Parathyroid adenoma (tissue), 2 donors: ENCODE data around the gene PXN.
"Not testable (repeated sequence)": the region's sequence is repeated elsewhere in the genome, so short reads cannot be mapped to it uniquely, and the experiment has no call there.

Source experiments
- H2AFZ ChIP-seq: fragments of 300-600 bp; sonication (generic); one replicate; pipeline ENCODE4 v1.7.0; 2017; ENCODE audit warnings: antibody characterized with exemption, mild to moderate bottlenecking
- H3K27ac ChIP-seq: fragments of 300-600 bp; sonication (generic); one replicate; pipeline ENCODE4 v1.7.0; 2017
- H3K27me3 ChIP-seq: fragments of 300-600 bp; sonication (generic); one replicate; pipeline ENCODE4 v1.7.0; 2017; ENCODE audit warnings: low read length; ENCODE audit not compliant: control insufficient read depth, insufficient read depth
- H3K36me3 ChIP-seq: fragments of 300-600 bp; sonication (generic); one replicate; pipeline ENCODE4 v1.7.0; 2017; ENCODE audit warnings: low read length; ENCODE audit not compliant: control insufficient read depth, insufficient read depth
- H3K4me1 ChIP-seq: fragments of 300-600 bp; sonication (generic); one replicate; pipeline ENCODE4 v1.7.0; 2017; ENCODE audit warnings: control low read depth
- H3K4me2 ChIP-seq: fragments of 300-600 bp; sonication (generic); one replicate; pipeline ENCODE4 v1.7.0; 2017; ENCODE audit warnings: low read length
- H3K4me3 ChIP-seq: fragments of 300-600 bp; sonication (generic); one replicate; pipeline ENCODE4 v1.7.0; 2017; ENCODE audit warnings: low read depth, low read length
- H3K79me2 ChIP-seq: fragments of 300-600 bp; sonication (generic); one replicate; pipeline ENCODE4 v1.7.0; 2017; ENCODE audit warnings: control low read depth
- H3K9ac ChIP-seq: fragments of 300-600 bp; sonication (generic); one replicate; pipeline ENCODE4 v1.7.0; 2017; ENCODE audit warnings: mild to moderate bottlenecking
- H3K9me3 ChIP-seq: fragments of 300-600 bp; sonication (generic); one replicate; pipeline ENCODE4 v1.7.0; 2017; ENCODE audit warnings: low read length; ENCODE audit not compliant: control insufficient read depth
- CTCF ChIP-seq: fragments of 300-600 bp; sonication (generic); IDR thresholded peaks from one replicate; pipeline ENCODE4 v1.7.0; 2017; ENCODE audit warnings: antibody characterized with exemption, mild to moderate bottlenecking
- donor health status: primary hyperparathyroidism.

Gene PXN

DNA sequence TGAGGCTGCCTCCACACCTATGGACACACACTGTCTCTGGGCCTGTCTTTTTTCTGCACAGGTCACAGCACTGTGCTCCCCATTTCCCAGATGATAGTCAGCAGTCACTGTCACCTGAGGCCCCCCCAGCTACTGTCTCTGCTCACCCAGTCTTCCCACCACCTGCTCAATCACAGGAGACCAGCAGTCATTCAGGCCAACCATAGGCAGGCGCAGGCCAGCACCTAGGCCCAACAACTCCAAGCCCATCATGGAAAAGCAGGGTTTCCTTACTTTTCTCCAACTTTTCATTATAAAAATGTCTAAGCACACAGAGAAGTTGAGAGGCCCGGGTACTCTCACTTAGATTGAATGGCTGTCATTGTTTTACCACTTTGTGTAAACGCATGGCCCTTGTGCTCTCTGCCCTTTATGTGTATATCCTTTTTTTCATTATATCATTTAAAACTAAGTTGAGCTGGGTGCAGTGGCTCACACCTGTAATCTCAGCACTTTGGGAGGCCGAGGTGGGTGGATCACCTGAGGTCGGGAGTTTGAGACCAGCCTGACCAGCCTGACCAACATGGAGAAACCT is 7.1 kb downstream of the PXN start:
- H3K27ac ChIP-seq: peak overlapping the region; percentile 5
- peaks cover 17% of the 10 kb centered on the region for H3K4me1 ChIP-seq
- no peak overlapping the region for H3K9ac ChIP-seq
- H3K27me3 ChIP-seq: no peaks in the 10 kb centered on the region
- H3K9me3 ChIP-seq: no peaks in the 10 kb centered on the region
- H3K36me3 ChIP-seq: no peaks in the 10 kb centered on the region
- H3K4me3 ChIP-seq: no peak overlapping the region
- peaks cover 74% of the 10 kb centered on the region for H3K79me2 ChIP-seq
- TF ChIP-seq CTCF: no peak
- no peak overlapping the region for H2AFZ ChIP-seq
- no peak overlapping the region for H3K4me2 ChIP-seq

GRCh38 chr12:120257041-120257821 is 8.3 kb downstream of the PXN start:
- Histone ChIP-seq H3K27me3 (no peaks in the 10 kb centered on the region), H3K4me2 (peak overlapping the region; percentile 11), H3K36me3 (no peaks in the 10 kb centered on the region), H3K4me1 (peaks cover 8% of the 10 kb centered on the region), H3K27ac (peak overlapping the region; percentile 71), H2AFZ (peak overlapping the region; percentile 10), H3K79me2 (peaks cover 71% of the 10 kb centered on the region), H3K4me3 (no peak overlapping the region), H3K9me3 (no peaks in the 10 kb centered on the region), H3K9ac (no peak overlapping the region)
- TF ChIP-seq CTCF: no peak

DNA sequence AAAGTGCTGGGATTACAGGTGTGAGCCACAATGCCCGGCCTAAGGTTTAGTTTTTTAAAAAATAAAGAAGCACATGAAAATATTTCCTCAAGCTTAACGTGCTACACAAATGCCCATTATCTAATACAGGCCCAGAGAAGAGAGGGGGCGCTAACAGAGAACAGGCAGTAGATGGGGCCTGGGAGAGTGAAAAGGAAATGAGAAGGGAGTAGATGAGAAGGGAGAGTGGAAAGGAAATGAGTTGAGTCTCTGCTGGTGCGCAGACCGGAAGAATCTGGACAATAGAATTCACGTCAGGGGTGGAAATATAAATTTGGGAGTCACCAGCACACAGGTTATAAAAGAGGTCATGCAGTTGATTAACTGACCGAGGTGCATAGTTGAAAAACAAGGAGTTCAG is 10.7 kb downstream of the PXN start:
- H3K9me3 ChIP-seq: no peaks in the 10 kb centered on the region
- no peak for TF ChIP-seq CTCF
- H3K27ac ChIP-seq: peak overlapping the region; percentile 36
- H3K9ac ChIP-seq: no peak overlapping the region
- no peak overlapping the region for H3K4me2 ChIP-seq
- peaks cover 70% of the 10 kb centered on the region for H3K79me2 ChIP-seq
- no peaks in the 10 kb centered on the region for H3K27me3 ChIP-seq
- peaks cover 7% of the 10 kb centered on the region for H3K4me1 ChIP-seq
- no peak overlapping the region for H2AFZ ChIP-seq
- no peak overlapping the region for H3K4me3 ChIP-seq
- H3K36me3 ChIP-seq: no peaks in the 10 kb centered on the region

GRCh38 chr12:120253313-120253712 is 12.2 kb downstream of the PXN start:
- not testable (repeated sequence) for H3K36me3 ChIP-seq, H2AFZ ChIP-seq, H3K4me3 ChIP-seq, H3K4me1 ChIP-seq, H3K4me2 ChIP-seq, H3K27me3 ChIP-seq, H3K9me3 ChIP-seq, H3K9ac ChIP-seq
- Histone ChIP-seq H3K27ac (peak overlapping the region; percentile 36), H3K79me2 (peaks cover 71% of the 10 kb centered on the region)

DNA sequence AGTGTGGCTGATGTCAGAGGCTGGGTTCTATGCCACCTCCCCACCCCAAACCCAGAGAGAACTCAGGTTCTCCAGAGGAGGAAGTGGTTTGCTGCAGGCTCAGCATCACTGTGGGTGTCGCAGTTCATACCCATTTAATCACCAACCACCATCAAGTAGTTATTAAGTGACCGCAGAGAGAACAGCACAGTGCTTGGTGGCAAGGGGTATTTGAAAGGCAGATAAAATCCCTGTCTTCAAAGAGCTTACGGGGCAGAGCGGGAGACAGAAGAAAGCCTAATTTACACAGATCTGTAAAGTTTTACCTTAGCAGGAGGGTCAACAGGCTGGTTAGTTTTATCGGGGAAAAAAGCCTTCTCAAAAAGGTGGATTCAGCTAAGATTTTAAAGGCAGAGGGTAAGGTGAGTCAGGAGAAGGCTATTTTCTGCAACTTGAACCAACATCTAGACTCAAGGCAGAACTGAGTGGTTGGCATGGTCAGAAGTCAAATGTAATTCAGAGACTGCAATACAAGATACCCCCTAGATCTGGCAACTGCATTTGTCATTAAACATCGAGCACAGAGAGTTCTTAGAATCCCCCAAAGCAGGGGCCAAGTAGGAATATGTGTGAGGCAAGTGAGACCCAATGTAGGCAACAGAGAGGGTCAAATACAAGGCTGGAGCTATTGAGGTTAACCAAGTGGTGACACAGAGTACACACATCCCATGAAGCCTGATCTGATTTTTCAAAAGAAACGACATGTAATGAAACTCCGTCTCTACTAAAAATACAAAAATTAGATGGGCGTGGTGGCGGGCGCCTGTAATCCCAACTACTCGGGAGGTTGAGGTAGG is 13.2 kb downstream of the PXN start:
- Histone ChIP-seq H3K79me2 (peaks cover 63% of the 10 kb centered on the region), H3K4me3 (no peak overlapping the region), H3K36me3 (no peaks in the 10 kb centered on the region), H3K27ac (peak overlapping the region; percentile 83), H3K9ac (no peak overlapping the region), H2AFZ (no peak overlapping the region), H3K9me3 (no peaks in the 10 kb centered on the region), H3K4me1 (peaks cover 4% of the 10 kb centered on the region), H3K27me3 (no peaks in the 10 kb centered on the region), H3K4me2 (no peak overlapping the region)
- no peak for TF ChIP-seq CTCF

GRCh38 chr12:120251364-120252070 is 14.0 kb downstream of the PXN start:
- peaks cover 62% of the 10 kb centered on the region for H3K79me2 ChIP-seq
- peak overlapping the region; percentile 83 for H3K27ac ChIP-seq
- H2AFZ ChIP-seq, H3K27me3 ChIP-seq, H3K9ac ChIP-seq, H3K36me3 ChIP-seq, H3K4me3 ChIP-seq, H3K4me2 ChIP-seq, H3K4me1 ChIP-seq, H3K9me3 ChIP-seq: not testable (repeated sequence)
